GM23338 (cell line): ENCODE results near the gene IGF2BP2. TPM values are rescaled to one million over a fixed set of nuclear protein-coding genes. Genes with fewer than 3 reads are reported as not detected.

Source experiments
- ATAC-seq: fragments of 200-7000 bp; cut with Tn5 transposase; 3 replicates; pipeline ENCODE4 v1.9.1; 2020
- DNase-seq: peaks from one replicate; pipeline ENCODE4 v3.0.0-alpha.2; 2015; ENCODE audit warnings: low spot score
- H2AFZ ChIP-seq: fragments of 200-600 bp; sonication (generic); 2 replicates; pipeline ENCODE4 v1.8.0; 2016; ENCODE audit warnings: antibody characterized with exemption, mild to moderate bottlenecking, moderate library complexity
- H3F3A ChIP-seq: fragments of 200-600 bp; sonication (generic); replicated peaks from 2 replicates; pipeline ENCODE4 v1.8.0; 2017; ENCODE audit warnings: antibody characterized with exemption, mixed run types, low read depth
- H3K27ac ChIP-seq: fragments of 200-600 bp; sonication (generic); 2 replicates; pipeline ENCODE4 v1.6.1; 2016; ENCODE audit warnings: low read depth
- H3K27me3 ChIP-seq: fragments of 200-600 bp; sonication (generic); 2 replicates; pipeline ENCODE4 v1.8.0; 2016; ENCODE audit warnings: mild to moderate bottlenecking, mixed run types, moderate library complexity; ENCODE audit not compliant: insufficient read depth
- H3K36me3 ChIP-seq: fragments of 200-600 bp; sonication (generic); 2 replicates; pipeline ENCODE4 v1.8.0; 2016; ENCODE audit warnings: mild to moderate bottlenecking; ENCODE audit not compliant: insufficient read depth
- H3K4me1 ChIP-seq: fragments of 200-600 bp; sonication (generic); 2 replicates; pipeline ENCODE4 v1.8.0; 2016; ENCODE audit warnings: mild to moderate bottlenecking, moderate library complexity; ENCODE audit not compliant: insufficient read depth
- H3K4me2 ChIP-seq: fragments of 200-600 bp; sonication (generic); 2 replicates; pipeline ENCODE4 v1.7.1; 2017; ENCODE audit warnings: mixed run types
- H3K4me3 ChIP-seq: fragments of 200-600 bp; sonication (generic); 2 replicates; pipeline ENCODE4 v1.6.1; 2016; ENCODE audit warnings: mixed run types
- H3K79me2 ChIP-seq: fragments of 200-600 bp; sonication (generic); replicated peaks from 2 replicates; pipeline ENCODE4 v1.8.0; 2017; ENCODE audit warnings: mild to moderate bottlenecking; ENCODE audit not compliant: insufficient read depth
- H3K9me2 ChIP-seq: fragments of 200-600 bp; sonication (generic); 2 replicates; pipeline ENCODE4 v1.8.0; 2017; ENCODE audit not compliant: insufficient read depth
- H4K20me1 ChIP-seq: fragments of 200-600 bp; sonication (generic); replicated peaks from 2 replicates; pipeline ENCODE4 v1.8.0; 2017; ENCODE audit warnings: mild to moderate bottlenecking; ENCODE audit not compliant: insufficient read depth
- H3K27ac Mint-ChIP-seq: 2 replicates; pipeline ENCODE4 v1.8.0; 2020; ENCODE audit warnings: inconsistent platforms, mild to moderate bottlenecking, moderate library complexity, mixed read lengths
- H3K27me3 Mint-ChIP-seq: 3 replicates; pipeline ENCODE4 v1.8.0; 2022; ENCODE audit warnings: low read depth, mild to moderate bottlenecking, moderate library complexity, mixed read lengths, inconsistent platforms; ENCODE audit not compliant: insufficient read depth, poor library complexity
- H3K36me3 Mint-ChIP-seq: 3 replicates; pipeline ENCODE4 v1.8.0; 2021; ENCODE audit warnings: low read depth, mild to moderate bottlenecking, inconsistent platforms, moderate library complexity, mixed read lengths
- H3K4me1 Mint-ChIP-seq: 3 replicates; pipeline ENCODE4 v1.8.0; 2020; ENCODE audit warnings: mild to moderate bottlenecking, inconsistent platforms, mixed read lengths
- H3K4me3 Mint-ChIP-seq: 3 replicates; pipeline ENCODE4 v1.8.0; 2021; ENCODE audit warnings: moderate library complexity, mild to moderate bottlenecking, inconsistent platforms, mixed read lengths
- H3K9me3 Mint-ChIP-seq: 3 replicates; pipeline ENCODE4 v1.8.0; 2020; ENCODE audit warnings: moderate library complexity, mild to moderate bottlenecking, inconsistent platforms, mixed read lengths
- CREB1 ChIP-seq: fragments of 250-450 bp; sonication (Bioruptor Pico); IDR thresholded peaks from 2 replicates; pipeline ENCODE4 v1.5.0; 2020; ENCODE audit warnings: low read depth, mild to moderate bottlenecking, moderate library complexity
- EZH2 ChIP-seq: fragments of 200-600 bp; sonication (generic); IDR thresholded peaks from one replicate; pipeline ENCODE4 v1.8.0; 2017; ENCODE audit warnings: antibody characterized with exemption, mild to moderate bottlenecking, low read depth; ENCODE audit not compliant: unreplicated experiment
- EZH2phosphoT487 ChIP-seq: fragments of 200-600 bp; sonication (generic); IDR thresholded peaks from one replicate; pipeline ENCODE4 v1.8.1; 2018; ENCODE audit warnings: antibody characterized with exemption; ENCODE audit not compliant: unreplicated experiment
- JUNB ChIP-seq: IDR thresholded peaks from one replicate; pipeline ENCODE4 v1.6.1; 2016; ENCODE audit warnings: antibody characterized with exemption; ENCODE audit not compliant: unreplicated experiment
- POLR2AphosphoS5 ChIP-seq: IDR thresholded peaks from 2 replicates; pipeline ENCODE4 v1.6.1; 2016; ENCODE audit warnings: antibody characterized with exemption, low read depth
- STAT1 ChIP-seq: IDR thresholded peaks from one replicate; pipeline ENCODE4 v1.6.1; 2016; ENCODE audit warnings: antibody characterized with exemption; ENCODE audit not compliant: unreplicated experiment
- ZNF114 ChIP-seq: fragments of 250-450 bp; sonication (Bioruptor Pico); IDR thresholded peaks from 2 replicates; pipeline ENCODE4 v1.5.0; 2020; ENCODE audit warnings: mild to moderate bottlenecking, moderate library complexity
- ZNF331 ChIP-seq: fragments of 250-450 bp; sonication (Bioruptor Pico); IDR thresholded peaks from 2 replicates; pipeline ENCODE4 v1.5.0; 2020; ENCODE audit warnings: low read depth, mild to moderate bottlenecking, moderate library complexity
- polyA plus RNA-seq: library from polyadenylated mRNA; unstranded; fragments of >200 nt; fragmentation: Nextera tagmentation; extraction: Ambion mirVana; gene quantifications from 2 replicates; pipeline ENCODE4 v1.2.1, GENCODE V29; 2016
- total RNA-seq: library from RNA; depleted of rRNA; stranded (reverse); fragments of >200 nt; shearing (Covaris generic); gene quantifications from 2 replicates; pipeline ENCODE4 v1.2.3, GENCODE V29; 2014
- TF ChIP-seq, protein P1 (sequence below): fragments of 250-450 bp; sonication (Bioruptor Pico); IDR thresholded peaks from 2 replicates; pipeline ENCODE4 v1.5.0; 2020; ENCODE audit warnings: mild to moderate bottlenecking, moderate library complexity
- TF ChIP-seq, protein P2 (sequence below): IDR thresholded peaks from 2 replicates; pipeline ENCODE4 v1.6.1; 2016; ENCODE audit warnings: antibody characterized with exemption
- TF ChIP-seq, protein P3 (sequence below): IDR thresholded peaks from one replicate; pipeline ENCODE4 v1.6.1; 2018; ENCODE audit warnings: antibody characterized with exemption; ENCODE audit not compliant: unreplicated experiment

Gene IGF2BP2
- total and polyA plus RNA-seq, 2 experiments from 2014 or later, result 82.9 to 84.5 TPM

DNA sequence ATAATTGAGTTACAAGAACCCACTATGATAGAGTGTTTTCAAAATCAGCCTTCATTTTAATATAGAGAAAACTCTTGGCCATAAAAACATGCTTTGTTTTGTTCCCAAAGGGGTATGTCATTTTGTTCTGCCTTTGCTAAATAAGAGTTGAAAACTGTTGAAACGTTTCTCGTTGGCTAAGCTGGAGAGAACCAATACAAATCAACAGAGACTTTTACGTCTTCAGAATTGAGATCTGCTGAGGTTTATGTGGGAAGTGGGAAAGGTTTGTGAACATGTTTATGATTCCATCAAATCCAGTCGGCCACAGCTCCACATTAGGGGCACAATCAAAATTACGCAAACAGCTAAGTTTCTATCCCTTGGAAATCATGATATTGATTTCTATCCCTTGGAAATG, 102.0 kb downstream of the IGF2BP2 start:
- TF ChIP-seq ZNF114 (CRISPR knock-in tag), result no peak
- no peak for TF ChIP-seq EZH2phosphoT487
- TF ChIP-seq, protein P1, sequence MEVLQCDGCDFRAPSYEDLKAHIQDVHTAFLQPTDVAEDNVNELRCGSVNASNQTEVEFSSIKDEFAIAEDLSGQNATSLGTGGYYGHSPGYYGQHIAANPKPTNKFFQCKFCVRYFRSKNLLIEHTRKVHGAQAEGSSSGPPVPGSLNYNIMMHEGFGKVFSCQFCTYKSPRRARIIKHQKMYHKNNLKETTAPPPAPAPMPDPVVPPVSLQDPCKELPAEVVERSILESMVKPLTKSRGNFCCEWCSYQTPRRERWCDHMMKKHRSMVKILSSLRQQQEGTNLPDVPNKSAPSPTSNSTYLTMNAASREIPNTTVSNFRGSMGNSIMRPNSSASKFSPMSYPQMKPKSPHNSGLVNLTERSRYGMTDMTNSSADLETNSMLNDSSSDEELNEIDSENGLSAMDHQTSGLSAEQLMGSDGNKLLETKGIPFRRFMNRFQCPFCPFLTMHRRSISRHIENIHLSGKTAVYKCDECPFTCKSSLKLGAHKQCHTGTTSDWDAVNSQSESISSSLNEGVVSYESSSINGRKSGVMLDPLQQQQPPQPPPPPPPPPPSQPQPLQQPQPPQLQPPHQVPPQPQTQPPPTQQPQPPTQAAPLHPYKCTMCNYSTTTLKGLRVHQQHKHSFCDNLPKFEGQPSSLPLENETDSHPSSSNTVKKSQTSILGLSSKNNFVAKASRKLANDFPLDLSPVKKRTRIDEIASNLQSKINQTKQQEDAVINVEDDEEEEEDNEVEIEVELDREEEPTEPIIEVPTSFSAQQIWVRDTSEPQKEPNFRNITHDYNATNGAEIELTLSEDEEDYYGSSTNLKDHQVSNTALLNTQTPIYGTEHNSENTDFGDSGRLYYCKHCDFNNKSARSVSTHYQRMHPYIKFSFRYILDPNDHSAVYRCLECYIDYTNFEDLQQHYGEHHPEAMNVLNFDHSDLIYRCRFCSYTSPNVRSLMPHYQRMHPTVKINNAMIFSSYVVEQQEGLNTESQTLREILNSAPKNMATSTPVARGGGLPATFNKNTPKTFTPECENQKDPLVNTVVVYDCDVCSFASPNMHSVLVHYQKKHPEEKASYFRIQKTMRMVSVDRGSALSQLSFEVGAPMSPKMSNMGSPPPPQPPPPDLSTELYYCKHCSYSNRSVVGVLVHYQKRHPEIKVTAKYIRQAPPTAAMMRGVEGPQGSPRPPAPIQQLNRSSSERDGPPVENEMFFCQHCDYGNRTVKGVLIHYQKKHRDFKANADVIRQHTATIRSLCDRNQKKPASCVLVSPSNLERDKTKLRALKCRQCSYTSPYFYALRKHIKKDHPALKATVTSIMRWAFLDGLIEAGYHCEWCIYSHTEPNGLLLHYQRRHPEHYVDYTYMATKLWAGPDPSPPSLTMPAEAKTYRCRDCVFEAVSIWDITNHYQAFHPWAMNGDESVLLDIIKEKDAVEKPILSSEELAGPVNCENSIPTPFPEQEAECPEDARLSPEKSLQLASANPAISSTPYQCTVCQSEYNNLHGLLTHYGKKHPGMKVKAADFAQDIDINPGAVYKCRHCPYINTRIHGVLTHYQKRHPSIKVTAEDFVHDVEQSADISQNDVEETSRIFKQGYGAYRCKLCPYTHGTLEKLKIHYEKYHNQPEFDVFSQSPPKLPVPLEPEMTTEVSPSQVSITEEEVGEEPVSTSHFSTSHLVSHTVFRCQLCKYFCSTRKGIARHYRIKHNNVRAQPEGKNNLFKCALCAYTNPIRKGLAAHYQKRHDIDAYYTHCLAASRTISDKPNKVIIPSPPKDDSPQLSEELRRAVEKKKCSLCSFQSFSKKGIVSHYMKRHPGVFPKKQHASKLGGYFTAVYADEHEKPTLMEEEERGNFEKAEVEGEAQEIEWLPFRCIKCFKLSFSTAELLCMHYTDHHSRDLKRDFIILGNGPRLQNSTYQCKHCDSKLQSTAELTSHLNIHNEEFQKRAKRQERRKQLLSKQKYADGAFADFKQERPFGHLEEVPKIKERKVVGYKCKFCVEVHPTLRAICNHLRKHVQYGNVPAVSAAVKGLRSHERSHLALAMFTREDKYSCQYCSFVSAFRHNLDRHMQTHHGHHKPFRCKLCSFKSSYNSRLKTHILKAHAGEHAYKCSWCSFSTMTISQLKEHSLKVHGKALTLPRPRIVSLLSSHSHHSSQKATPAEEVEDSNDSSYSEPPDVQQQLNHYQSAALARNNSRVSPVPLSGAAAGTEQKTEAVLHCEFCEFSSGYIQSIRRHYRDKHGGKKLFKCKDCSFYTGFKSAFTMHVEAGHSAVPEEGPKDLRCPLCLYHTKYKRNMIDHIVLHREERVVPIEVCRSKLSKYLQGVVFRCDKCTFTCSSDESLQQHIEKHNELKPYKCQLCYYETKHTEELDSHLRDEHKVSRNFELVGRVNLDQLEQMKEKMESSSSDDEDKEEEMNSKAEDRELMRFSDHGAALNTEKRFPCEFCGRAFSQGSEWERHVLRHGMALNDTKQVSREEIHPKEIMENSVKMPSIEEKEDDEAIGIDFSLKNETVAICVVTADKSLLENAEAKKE (CRISPR knock-in tag), result no peak
- no peak for TF ChIP-seq ZNF331
- no peak for TF ChIP-seq JUNB
- no peak for TF ChIP-seq STAT1
- TF ChIP-seq, protein P2, sequence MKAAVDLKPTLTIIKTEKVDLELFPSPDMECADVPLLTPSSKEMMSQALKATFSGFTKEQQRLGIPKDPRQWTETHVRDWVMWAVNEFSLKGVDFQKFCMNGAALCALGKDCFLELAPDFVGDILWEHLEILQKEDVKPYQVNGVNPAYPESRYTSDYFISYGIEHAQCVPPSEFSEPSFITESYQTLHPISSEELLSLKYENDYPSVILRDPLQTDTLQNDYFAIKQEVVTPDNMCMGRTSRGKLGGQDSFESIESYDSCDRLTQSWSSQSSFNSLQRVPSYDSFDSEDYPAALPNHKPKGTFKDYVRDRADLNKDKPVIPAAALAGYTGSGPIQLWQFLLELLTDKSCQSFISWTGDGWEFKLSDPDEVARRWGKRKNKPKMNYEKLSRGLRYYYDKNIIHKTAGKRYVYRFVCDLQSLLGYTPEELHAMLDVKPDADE, result no peak
- TF ChIP-seq EZH2, result no peak
- no peak for TF ChIP-seq CREB1
- TF ChIP-seq, protein P3, sequence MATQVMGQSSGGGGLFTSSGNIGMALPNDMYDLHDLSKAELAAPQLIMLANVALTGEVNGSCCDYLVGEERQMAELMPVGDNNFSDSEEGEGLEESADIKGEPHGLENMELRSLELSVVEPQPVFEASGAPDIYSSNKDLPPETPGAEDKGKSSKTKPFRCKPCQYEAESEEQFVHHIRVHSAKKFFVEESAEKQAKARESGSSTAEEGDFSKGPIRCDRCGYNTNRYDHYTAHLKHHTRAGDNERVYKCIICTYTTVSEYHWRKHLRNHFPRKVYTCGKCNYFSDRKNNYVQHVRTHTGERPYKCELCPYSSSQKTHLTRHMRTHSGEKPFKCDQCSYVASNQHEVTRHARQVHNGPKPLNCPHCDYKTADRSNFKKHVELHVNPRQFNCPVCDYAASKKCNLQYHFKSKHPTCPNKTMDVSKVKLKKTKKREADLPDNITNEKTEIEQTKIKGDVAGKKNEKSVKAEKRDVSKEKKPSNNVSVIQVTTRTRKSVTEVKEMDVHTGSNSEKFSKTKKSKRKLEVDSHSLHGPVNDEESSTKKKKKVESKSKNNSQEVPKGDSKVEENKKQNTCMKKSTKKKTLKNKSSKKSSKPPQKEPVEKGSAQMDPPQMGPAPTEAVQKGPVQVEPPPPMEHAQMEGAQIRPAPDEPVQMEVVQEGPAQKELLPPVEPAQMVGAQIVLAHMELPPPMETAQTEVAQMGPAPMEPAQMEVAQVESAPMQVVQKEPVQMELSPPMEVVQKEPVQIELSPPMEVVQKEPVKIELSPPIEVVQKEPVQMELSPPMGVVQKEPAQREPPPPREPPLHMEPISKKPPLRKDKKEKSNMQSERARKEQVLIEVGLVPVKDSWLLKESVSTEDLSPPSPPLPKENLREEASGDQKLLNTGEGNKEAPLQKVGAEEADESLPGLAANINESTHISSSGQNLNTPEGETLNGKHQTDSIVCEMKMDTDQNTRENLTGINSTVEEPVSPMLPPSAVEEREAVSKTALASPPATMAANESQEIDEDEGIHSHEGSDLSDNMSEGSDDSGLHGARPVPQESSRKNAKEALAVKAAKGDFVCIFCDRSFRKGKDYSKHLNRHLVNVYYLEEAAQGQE, result no peak
- no peak for TF ChIP-seq POLR2AphosphoS5
- H3K27ac ChIP-seq, result no peak overlapping the region
- no peak overlapping the region for H3K27ac Mint-ChIP-seq

More for the DNA sequence above, 102.0 kb downstream of the IGF2BP2 start:
- Histone ChIP-seq H3K4me1 (peaks cover 51% of the 10 kb centered on the region), H3K9me2 (no peaks in the 10 kb centered on the region), H2AFZ (no peak overlapping the region), H3K4me2 (no peak overlapping the region), H3K4me3 (no peak overlapping the region), H3K79me2 (peaks cover 99% of the 10 kb centered on the region), H3K27me3 (no peaks in the 10 kb centered on the region), H3K36me3 (no peaks in the 10 kb centered on the region), H3F3A (no peaks in the 10 kb centered on the region), H4K20me1 (peaks cover 21% of the 10 kb centered on the region; the same call in 1 of the 2 replicates)
- no peak for ATAC-seq
- Mint-ChIP-seq H3K9me3 (no peaks in the 10 kb centered on the region), H3K27me3 (peaks cover 16% of the 10 kb centered on the region), H3K4me1 (peaks cover 76% of the 10 kb centered on the region), H3K4me3 (no peak overlapping the region), H3K36me3 (peaks cover 8% of the 10 kb centered on the region; the same call in 2 of the 3 replicates)
- DNase-seq, result no peak
